IPS-20b (cell line): ENCODE results near the gene PABPN1.
A peak's percentile ranks its signal among the peaks of the same experiment; 100 is the strongest.
"Not testable (repeated sequence)": the region's sequence is repeated elsewhere in the genome, so short reads cannot be mapped to it uniquely, and the experiment has no call there.

Source experiments
- H3K27ac ChIP-seq: one replicate; pipeline ENCODE4 v1.5.1; 2013; ENCODE audit warnings: low read length
- H3K27me3 ChIP-seq: 2 replicates; pipeline ENCODE4 v1.6.1; 2013; ENCODE audit warnings: mild to moderate bottlenecking, low read length, inconsistent platforms; ENCODE audit not compliant: insufficient read depth
- H3K36me3 ChIP-seq: 2 replicates; pipeline ENCODE4 v1.6.1; 2013; ENCODE audit warnings: low read depth, mild to moderate bottlenecking, inconsistent platforms, low read length, moderate library complexity; ENCODE audit not compliant: insufficient read depth
- H3K4me1 ChIP-seq: 2 replicates; pipeline ENCODE4 v1.6.1; 2013; ENCODE audit warnings: mild to moderate bottlenecking, control low read depth, inconsistent platforms, low read length, moderate library complexity; ENCODE audit not compliant: insufficient read depth
- H3K4me3 ChIP-seq: 2 replicates; pipeline ENCODE4 v1.5.1; 2013; ENCODE audit warnings: mild to moderate bottlenecking, low read length, inconsistent platforms
- H3K9ac ChIP-seq: 2 replicates; pipeline ENCODE4 v1.6.1; 2013; ENCODE audit warnings: low read depth, mild to moderate bottlenecking, inconsistent platforms, low read length, moderate library complexity
- H3K9me3 ChIP-seq: 2 replicates; pipeline ENCODE4 v1.6.1; 2013; ENCODE audit warnings: mild to moderate bottlenecking, low read depth, low read length, inconsistent platforms; ENCODE audit not compliant: insufficient read depth

PABPN1 gene, protein sequence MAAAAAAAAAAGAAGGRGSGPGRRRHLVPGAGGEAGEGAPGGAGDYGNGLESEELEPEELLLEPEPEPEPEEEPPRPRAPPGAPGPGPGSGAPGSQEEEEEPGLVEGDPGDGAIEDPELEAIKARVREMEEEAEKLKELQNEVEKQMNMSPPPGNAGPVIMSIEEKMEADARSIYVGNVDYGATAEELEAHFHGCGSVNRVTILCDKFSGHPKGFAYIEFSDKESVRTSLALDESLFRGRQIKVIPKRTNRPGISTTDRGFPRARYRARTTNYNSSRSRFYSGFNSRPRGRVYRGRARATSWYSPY

DNA sequence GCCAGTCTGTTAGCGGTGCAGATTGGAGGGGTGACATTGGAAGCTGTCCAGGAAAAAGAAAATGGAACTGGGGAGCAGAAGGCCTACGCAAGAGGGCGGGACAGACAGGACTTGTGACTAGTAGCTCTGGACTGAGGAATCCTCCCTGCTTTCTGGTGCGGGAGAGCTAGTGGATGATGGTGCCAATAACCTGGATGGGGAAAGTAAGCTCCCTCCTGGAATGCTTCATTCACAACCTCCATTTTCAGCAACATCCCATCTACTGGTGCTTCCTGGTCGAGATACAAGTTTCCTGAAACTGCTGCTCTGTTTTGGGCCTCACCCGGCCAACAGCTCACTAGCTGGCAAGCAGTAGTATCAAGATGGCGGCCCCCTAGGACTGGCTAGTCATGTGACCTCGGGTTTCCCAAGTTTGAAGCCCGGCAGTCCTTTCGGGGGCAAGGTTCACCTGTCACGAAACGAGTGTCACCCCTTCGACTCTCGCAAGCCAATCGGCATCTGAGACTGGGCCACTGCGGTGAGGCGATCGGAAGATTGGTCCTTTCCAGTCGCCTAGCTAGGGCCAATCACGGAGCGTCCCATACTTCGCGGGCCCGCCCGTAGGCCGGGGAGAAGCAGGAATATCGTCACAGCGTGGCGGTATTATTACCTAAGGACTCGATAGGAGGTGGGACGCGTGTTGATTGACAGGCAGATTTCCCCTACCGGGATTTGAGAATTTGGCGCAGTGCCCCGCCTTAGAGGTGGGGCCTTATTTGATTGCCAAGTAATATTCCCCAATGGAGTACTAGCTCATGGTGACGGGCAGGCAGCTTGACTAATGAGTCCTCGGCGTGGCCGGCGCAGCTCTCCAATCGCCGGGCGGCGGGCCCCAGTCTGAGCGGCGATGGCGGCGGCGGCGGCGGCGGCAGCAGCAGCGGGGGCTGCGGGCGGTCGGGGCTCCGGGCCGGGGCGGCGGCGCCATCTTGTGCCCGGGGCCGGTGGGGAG is at the start of gene PABPN1:
Gene PABPN1, plus strand, starts transcription at position 874 of the 988 bp plus-strand sequence. Its CDS starts 13 bp downstream, at position 887.
- Histone ChIP-seq H3K36me3 (peaks cover 40% of the 10 kb centered on the region), H3K27ac (peak within 1 kb of the TSS; percentile 96), H3K4me3 (peak within 1 kb of the TSS; percentile 97), H3K27me3 (no peaks in the 10 kb centered on the region), H3K9me3 (no peaks in the 10 kb centered on the region), H3K9ac (peak within 1 kb of the TSS; percentile 99), H3K4me1 (peaks cover 9% of the 10 kb centered on the region; the same call in 1 of the 2 replicates)

DNA sequence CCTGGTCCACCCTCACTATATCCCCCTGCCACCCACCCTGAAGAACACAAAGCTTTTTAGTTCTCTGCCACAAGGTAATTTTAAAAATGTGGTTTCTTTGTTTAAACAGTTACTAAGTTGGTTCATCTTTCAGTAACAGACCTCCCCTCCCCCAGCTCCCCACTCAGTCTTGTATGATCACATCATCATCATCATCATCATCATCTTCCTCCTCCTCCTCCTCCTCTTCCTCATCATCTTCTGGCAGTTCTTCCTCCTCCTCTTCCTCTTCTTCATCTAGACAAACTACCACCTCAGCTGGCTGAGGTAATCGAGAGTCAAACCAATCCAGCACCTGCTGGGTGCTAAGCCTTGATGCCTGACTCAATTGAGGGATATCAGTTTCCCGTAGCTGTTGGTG is 45.8 kb upstream of the PABPN1 start:
- Histone ChIP-seq H3K27ac (no peak overlapping the region), H3K9me3 (no peaks in the 10 kb centered on the region), H3K27me3 (peaks cover 47% of the 10 kb centered on the region), H3K9ac (no peak overlapping the region), H3K4me3 (no peak overlapping the region), H3K36me3 (peaks cover 7% of the 10 kb centered on the region; the same call in 1 of the 2 replicates), H3K4me1 (peaks cover 8% of the 10 kb centered on the region; the same call in 1 of the 2 replicates)

DNA sequence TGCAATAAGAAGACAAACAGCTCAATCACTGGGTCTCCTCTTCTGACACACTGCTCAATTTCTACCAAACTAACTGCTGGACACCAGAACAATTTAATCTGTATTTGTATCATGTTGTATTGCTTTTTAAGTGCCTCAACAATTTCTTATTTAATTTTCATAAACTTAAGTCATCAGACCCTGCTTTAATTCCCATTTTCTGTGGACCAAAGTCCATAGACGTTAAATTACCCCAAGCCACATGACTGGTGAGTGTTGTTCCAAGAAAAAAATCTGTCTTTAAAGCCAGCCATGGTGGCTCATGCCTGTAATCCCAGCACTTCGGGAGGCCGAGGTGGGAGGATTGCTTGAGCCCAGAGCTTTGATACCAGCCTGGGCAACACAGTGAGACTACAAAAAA is 44.1 kb upstream of the PABPN1 start:
- Histone ChIP-seq H3K4me1 (peaks cover 8% of the 10 kb centered on the region; the same call in 1 of the 2 replicates), H3K9ac (no peak overlapping the region), H3K27ac (no peak overlapping the region), H3K36me3 (peaks cover 7% of the 10 kb centered on the region; the same call in 1 of the 2 replicates), H3K9me3 (no peaks in the 10 kb centered on the region), H3K4me3 (no peak overlapping the region), H3K27me3 (peaks cover 36% of the 10 kb centered on the region; the same call in 1 of the 2 replicates)

DNA sequence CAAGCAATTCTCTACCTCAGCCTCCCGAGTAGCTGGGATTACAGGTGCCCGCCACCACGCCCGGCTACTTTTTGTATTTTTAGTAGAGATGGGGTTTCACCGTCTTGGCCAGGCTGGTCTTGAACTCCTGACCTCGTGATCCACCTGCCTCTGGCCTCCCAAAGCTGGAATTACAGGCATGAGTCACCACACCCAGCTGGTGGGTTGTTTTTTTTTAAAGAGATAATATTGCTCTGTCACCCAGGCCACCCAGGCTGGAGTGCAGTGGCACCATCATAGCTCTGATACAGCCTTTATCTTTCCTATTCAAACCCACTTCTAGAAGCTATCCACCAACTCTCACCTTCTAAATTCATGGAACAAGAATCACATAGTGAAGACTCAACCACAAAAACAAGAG is 43.3 kb upstream of the PABPN1 start:
- H3K4me3 ChIP-seq, H3K27ac ChIP-seq, H3K9ac ChIP-seq, H3K9me3 ChIP-seq, H3K36me3 ChIP-seq, H3K4me1 ChIP-seq: not testable (repeated sequence)
- peaks cover 30% of the 10 kb centered on the region; the same call in 1 of the 2 replicates for H3K27me3 ChIP-seq

DNA sequence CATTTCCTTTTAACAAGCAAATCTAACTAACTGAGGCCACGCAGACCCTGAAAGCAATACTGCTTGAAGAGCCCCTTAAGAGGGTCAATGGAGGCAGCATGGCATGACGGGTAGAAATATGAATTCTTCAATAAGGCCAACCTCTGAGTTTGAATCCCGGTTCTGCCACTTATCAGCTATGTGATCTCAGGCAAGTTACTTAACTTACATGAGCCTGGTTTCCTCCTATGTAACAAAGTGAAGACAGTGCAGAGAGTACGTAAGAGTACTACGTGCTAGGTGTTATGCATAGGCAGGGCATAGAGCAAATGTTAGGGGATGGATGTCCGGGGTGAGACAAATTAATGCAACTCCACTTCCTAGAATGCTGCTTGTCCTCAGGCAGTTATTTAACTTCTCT is 40.0 kb upstream of the PABPN1 start:
- H3K9me3 ChIP-seq = no peaks in the 10 kb centered on the region
- peaks cover 8% of the 10 kb centered on the region; the same call in 1 of the 2 replicates for H3K4me1 ChIP-seq
- no peak overlapping the region for H3K9ac ChIP-seq
- no peak overlapping the region for H3K27ac ChIP-seq
- H3K27me3 ChIP-seq = peaks cover 15% of the 10 kb centered on the region; the same call in 1 of the 2 replicates
- H3K36me3 ChIP-seq = 0 out of 2 replicates have a peak, but pooled peaks cover under 1% of the 10 kb centered on the region
- H3K4me3 ChIP-seq = no peak overlapping the region

DNA sequence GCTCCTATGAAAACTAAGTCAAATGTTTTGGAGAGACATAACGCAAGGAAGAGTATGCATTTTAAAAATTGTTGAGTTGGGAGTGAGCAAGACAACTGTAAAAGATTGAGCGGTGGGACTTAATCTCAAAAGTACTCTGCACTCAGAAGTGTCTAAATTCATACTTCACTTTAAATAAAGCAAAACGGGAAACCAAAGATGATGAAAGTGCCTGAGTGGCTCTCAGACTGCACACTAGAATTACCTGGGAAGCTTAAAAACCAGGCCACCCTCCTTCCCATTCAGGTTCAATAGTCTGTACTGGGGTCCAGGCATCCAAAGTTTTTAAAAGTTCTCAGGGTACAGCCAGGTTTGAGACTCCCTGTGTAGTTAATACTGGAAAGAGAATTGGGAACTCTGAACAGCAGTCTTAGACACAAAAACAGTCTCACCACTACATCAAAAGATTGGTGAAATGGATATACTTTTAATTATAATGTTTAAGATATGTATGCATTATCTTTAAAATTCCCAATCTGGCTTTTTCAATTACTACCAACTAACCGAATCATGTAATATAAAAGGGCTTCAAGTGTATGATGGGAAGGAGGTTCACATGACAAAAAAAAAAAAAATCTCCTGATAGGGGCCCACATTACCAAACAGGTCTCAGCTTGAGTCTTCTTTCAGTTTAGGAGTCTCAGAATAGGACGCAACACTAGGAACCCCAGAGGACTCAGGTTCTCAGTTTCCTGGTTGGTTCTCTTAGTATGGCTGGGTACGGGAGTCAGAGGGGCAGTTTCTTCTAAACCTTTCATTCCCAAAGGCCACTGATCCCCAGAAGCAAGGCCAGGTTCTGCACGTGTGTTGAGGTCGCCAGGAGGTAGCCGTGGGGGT is 36.4 kb upstream of the PABPN1 start:
- H3K9ac ChIP-seq = peak overlapping the region; percentile 84; the same call in 1 of the 2 replicates
- H3K27ac ChIP-seq = peak overlapping the region; percentile 67
- H3K4me1 ChIP-seq = peaks cover 7% of the 10 kb centered on the region; the same call in 1 of the 2 replicates
- H3K4me3 ChIP-seq = peak overlapping the region; percentile 95
- H3K9me3 ChIP-seq = no peaks in the 10 kb centered on the region
- H3K36me3 ChIP-seq = no peaks in the 10 kb centered on the region
- peaks cover 41% of the 10 kb centered on the region for H3K27me3 ChIP-seq

DNA sequence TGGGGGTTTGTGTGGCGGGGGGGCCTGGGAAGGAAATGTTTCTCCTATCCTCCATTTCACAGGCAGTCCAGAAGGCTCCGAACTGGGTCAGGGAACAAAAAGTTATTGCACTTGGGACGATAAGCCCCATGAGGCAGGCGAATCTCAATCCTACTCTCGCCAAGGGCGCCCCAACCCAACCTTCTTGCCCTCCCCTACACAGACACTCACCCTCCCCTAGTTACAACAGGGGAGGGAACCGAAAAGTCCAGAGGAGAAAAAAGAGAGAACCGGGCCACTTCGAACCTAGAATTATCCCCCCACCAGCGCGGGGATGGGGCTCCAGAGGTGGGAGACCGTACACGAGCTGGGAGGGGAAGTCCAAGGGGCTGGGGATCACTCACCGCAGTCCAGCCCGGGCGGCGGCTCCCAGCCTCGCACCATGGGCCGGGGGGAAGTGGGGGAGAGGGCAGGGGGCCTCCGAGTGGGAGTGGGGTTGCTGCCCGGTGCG is 35.7 kb upstream of the PABPN1 start:
- Histone ChIP-seq H3K36me3 (no peaks in the 10 kb centered on the region), H3K27me3 (peaks cover 47% of the 10 kb centered on the region), H3K9me3 (no peaks in the 10 kb centered on the region), H3K4me3 (peak overlapping the region; percentile 95), H3K4me1 (peaks cover 3% of the 10 kb centered on the region; the same call in 1 of the 2 replicates), H3K9ac (peak overlapping the region; percentile 84; the same call in 1 of the 2 replicates), H3K27ac (peak overlapping the region; percentile 67)

DNA sequence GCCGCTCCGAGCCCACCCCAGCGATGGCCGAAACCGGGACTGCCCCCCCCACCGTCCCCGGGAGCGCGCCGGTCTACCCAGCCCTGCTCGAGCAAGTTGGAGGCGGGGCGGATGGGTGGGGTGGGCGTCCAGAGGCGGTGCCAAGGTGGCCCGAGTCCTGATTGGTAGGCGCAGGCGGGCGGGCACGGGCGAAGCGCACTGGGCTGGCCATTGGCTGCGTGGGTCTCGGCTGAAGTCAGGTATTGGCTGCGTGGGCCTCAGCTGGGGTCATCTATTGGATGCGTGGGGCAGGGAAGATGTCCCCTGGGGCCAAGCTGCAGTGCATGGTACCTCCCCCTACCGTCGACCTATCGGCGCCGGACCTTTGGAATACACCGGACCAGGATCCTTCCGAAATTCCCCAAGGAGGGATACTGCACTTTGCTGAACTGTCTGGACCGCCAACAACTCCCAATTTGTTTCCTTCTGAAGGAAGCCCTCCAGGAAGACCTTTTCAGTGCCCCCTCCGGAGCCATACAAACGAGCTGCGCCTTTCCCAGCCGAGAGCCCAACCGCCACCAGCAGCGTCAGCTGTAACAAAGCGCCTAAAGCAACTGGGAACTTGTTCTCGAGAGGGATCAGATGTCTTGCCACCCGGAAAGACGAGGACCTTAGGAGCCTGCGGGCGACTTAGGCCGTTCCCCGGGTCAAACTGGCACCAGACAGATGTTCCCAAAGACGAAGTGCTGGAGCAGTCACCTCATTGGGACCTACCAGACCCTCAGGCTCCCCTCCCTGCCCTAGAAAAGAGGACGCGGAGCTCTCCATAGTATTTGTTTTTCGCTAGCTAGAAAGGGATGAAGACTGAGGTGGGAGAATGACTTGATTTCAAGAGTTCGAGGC is 35.0 kb upstream of the PABPN1 start, which contains the start of gene HOMEZ:
Gene HOMEZ, minus strand, starts transcription at position 113 of the 882 bp plus-strand sequence. CDS start 180 bp downstream, outside the sequence.
- peaks cover 3% of the 10 kb centered on the region; the same call in 1 of the 2 replicates for H3K4me1 ChIP-seq
- H3K9ac ChIP-seq = peak within 1 kb of the TSS; percentile 84
- H3K4me3 ChIP-seq = peak within 1 kb of the TSS; percentile 95
- no peaks in the 10 kb centered on the region for H3K9me3 ChIP-seq
- H3K27me3 ChIP-seq = peaks cover 54% of the 10 kb centered on the region
- peak within 1 kb of the TSS; percentile 67 for H3K27ac ChIP-seq
- H3K36me3 ChIP-seq = no peaks in the 10 kb centered on the region

DNA sequence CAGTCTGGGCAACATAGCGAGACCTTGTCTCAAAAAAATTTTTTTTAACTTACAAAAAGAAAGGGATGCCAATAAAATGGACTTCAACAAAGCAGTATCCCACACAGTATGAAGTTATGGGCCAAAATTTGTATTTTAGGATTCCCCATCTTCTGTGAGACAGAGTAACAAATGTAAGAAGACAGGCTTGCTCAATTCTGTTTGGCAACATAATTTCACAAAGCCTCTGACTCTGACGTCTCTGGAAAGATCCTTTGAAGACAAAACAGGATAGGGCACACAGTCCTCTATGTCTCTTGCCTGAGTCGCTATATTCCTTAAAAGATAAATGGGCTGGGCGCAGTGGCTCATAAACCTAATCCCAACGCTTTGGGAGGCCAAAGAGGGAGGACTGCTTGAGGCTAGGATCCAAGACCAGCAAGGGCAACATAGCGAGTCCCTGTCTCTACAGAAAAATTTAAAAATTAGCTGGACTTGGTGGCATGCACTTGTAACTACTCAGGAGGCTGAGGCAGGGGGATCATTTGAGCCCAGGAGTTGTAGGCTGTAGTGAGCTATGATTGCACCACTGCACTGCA is 34.3 kb upstream of the PABPN1 start:
- peak overlapping the region; percentile 58; the same call in 1 of the 2 replicates for H3K9ac ChIP-seq

More for the DNA sequence above, 34.3 kb upstream of the PABPN1 start:
- Histone ChIP-seq H3K9me3 (no peaks in the 10 kb centered on the region), H3K27ac (no peak overlapping the region), H3K4me3 (peak overlapping the region; percentile 95), H3K36me3 (no peaks in the 10 kb centered on the region), H3K4me1 (peaks cover 3% of the 10 kb centered on the region; the same call in 1 of the 2 replicates), H3K27me3 (peaks cover 62% of the 10 kb centered on the region)
